Epidermal melanocyte (primary cell): ENCODE results near the gene CD8B.

Source experiments
- DNase-seq: peaks from one replicate; pipeline ENCODE4 v3.0.0; 2011; ENCODE audit warnings: low spot score; ENCODE audit not compliant: insufficient read length

CD8B gene

DNA sequence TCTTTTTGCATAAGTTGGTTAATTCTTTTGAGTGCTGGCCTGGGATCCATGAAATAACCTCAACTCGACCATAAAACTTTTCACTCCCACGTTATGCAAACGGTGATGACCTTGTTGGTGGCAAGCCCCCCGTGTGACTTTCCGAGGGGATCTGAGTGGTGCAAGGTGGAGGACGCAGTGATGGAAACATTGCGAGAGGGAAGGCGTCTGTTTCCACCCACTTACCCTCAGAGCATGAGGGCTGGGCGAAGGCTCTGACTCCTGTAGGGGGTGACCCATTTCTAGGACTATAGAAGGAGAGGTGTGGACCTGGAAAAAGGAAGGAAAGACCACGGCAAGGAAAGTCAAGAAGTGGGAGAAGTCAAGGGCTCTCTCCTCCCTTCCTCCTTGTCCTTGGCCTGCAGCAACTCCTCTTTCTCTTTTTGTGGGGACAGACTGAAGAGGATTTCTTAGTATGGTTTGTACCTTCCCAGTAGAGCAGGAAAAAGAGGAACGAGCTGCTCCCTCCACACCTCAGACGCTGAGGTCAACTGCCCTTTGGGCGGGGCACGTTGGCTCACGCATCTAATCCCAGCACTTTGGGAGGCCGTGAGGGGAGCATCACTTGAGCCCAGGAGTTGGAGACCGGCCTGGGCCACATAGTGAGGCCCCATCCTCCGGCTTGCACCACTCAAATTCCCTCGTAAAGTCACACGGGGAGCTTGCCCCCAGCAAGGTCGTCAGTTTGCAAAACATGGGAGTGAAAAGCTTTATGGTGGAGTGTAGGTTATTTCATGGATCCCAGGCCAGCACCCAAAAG is 55.4 kb downstream of the CD8B start:
- DNase-seq: no peak

DNA sequence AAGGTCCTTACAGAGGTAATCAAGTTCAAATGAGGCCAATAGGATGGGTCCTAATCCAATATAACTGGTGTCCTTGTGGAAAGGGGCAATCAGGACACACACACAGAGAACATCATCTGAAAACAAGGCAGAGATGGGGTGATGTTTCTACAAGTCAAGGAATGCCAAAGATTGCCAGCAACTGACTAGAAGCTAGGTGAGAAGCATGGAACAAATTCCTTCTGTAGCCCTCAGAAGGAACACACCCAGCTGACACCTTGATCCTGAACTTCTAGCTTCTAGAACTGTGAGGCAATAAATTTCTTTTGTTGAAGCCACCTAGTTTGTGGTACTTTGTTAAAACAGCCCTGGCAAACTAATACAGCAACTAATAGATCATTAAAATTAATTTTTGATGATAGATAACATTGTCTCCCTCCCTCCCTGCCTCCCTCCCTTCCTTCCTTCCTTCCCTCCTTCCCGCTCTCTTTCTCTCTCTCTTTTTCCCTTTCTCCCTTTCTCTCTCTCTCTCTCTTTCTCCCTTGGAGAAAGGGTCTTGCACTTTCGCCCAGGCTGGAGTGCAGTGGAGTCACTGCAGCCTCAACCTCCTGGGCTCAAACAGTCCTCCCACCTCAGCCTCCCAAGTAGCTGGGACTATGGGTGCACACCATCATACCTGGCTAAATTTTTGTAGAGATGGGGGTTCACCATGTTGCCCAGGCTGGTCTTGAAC is 60.7 kb downstream of the CD8B start:
- no peak for DNase-seq

DNA sequence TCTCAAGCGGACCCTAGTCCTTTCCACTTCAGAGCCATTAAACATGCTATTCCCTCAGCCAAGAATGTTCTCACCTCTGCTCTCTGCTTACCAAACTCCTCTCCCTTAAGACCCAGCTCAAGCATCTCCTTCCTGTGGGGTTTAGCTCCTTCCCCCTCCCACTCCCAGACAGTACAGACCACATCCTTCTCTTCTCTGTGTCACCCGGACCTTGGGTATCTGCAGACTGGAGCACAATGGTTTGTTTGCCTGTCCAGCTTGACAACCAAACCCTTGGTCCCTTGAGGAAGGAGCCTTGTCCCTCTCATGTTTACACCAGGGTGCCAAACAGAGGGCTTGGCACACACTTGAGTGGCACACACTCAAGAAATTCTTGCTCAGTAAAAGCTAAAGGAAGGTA is 66.8 kb downstream of the CD8B start:
- DNase-seq: no peak

DNA sequence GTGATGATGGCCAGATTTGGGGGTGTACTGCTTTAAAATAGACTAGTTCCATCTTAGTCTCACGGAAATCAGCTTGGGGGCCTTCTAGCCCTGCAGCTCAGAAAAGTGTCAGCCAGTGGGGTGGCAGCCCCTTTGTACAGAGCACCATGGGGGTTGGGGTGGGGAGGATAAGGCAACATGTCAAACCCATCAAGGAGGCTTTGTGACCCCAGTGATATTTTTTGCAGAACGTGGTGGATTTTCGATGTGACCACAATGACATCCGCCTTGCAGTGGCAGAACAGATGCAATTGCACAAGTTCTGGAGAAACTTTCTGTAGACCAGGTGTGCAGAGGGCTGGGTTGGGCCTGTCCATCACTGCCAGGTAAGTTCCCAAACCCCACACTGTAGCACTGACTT is 67.9 kb downstream of the CD8B start:
- no peak for DNase-seq

DNA sequence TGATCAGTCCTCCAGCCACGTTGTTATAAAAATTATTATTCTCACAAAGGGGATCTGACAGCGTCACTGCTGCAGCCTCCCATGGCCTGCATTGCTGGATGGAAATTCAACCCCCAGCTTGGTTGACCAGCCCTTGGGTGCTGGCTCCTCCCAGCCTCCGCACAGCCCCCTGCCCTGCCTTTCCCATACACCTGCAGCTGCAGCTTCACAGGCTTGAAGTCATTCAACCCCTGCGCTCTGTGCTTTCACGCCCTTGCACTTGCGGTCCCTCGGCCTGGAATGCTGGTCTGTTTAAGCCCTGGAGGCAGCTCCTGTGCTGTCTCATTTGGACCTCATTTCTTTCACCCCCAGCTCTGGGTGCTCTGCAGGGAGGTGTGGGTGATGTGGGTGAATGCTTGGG is 70.1 kb downstream of the CD8B start:
- DNase-seq: no peak

DNA sequence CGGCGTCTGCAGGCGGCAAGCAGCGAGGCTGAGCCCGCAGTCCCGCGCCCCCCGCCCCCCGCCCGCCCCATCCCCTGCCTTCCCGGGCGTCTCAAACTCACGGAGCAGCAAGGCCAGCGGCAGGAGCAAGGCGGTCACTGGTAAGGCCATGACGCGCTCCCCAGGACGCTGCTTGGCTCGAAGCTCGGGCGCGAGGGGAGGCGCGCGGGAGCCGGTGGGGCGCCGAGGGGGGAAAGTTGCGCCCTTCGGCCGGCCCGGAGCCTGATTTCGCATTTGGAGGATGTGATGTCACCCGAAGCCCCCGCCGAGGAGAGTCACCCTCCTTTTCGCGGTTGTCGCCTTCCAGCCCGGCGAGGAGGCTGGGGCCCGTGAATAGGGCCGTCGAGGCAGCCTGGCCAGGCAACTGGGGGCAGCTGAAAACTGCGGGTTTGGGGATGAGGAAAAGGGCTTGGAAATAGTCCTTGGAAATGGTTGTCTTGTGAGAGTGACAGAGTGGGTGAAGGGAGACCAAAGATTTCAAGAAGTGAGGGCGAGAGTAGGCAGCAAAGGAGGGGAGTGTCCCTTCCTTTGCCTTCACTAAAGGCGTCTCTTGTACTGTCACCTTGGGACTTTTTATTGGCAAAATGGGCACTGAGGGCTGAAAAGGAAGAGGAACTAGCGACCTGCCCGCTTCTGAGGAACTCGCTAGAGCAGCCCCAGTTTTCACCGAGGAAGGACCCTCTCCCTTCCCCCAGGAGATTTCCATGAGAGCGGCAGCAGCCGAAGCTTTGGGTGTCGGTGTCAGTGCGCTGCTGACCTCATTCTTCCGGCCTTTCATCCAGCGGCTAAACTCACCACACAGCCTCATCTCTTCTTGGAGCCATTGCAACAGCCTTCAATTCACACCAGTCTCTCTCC is 70.8 kb downstream of the CD8B start, which contains the start of gene CD8A:
Gene CD8A (minus strand): TSS at position 238 of the 897 bp plus-strand sequence. CDS start 88 bp downstream, at position 150.
- no peak for DNase-seq

DNA sequence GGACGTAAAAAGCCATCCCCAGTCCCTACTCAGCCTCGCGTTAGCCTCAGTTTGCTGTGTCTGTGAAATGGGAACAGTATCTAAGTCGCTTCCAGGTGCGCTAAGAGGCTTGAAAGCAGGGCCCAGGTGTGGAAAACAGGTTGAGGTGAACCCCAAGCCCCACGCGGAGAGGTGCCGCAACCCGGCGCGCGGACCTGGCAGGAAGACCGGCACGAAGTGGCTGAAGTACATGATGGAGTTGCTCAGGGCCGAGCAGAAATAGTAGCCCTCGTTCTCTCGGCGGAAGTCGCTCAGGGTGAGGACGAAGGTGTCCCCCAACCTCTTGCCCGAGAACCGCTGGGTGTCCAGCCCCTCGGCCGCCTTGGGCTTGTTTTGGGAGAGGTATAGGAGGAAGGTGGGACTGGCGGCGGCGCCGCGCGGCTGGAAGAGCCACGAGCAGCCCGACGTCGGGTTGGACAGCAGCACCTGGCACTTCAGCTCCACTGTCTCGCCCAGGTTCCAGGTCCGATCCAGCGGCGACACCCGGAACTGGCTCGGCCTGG is 71.5 kb downstream of the CD8B start:
- no peak for DNase-seq

DNA sequence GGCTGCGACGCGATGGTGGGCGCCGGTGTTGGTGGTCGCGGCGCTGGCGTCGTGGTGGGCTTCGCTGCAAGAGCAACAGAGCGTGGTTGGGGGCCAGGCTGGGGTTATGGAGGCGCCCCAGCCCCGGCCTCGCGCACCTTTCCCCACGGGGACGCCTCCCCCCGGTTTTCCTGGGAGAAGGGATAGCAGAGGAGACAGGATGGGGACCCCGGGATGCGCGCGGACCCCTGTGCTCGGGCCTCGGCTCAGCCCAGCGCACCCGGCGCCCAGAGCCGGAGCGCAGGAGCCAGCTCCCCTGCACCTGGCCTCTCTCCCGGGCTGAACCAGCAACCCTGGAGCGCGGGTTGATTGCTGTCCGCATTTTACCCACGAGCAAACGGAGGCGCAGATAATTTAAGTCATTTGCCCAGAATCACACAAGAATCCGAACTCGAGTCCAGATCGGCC is 72.0 kb downstream of the CD8B start:
- no peak for DNase-seq

DNA sequence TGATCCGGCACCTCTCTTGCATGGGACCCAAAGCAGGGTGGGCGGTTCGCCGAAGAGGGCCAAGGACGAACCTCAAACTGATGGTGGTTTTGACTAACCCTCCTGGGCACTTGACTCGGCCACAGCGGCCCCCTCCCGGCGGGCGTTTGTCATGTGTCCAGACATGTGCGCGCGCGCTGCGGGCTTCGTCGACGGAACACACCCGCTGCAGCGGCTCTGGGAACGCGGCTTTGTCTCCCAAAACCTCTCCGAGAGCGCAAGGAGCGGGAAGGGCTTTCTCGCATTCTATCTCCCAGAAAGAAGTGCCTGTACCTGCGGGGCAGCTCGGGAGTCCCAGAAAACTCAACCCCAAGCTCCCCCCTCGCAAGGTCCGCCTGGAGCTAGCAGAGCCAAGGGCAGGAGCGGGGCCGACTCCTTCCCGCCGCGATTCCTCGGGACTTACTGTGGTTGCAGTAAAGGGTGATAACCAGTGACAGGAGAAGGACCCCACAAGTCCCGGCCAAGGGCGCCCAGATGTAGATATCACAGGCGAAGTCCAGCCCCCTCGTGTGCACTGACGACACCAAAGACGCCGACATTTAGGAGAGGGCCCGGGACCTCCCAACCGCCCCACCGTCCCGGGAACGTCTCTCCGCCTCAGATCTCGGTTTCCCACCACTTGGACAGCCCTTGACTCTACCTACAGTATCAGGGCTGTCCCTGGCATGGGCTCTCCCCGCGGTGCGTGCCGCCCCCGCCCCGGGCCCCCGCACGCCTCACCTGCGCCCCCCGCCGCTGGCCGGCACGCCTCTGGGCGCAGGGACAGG is 72.6 kb downstream of the CD8B start:
- DNase-seq: no peak

DNA sequence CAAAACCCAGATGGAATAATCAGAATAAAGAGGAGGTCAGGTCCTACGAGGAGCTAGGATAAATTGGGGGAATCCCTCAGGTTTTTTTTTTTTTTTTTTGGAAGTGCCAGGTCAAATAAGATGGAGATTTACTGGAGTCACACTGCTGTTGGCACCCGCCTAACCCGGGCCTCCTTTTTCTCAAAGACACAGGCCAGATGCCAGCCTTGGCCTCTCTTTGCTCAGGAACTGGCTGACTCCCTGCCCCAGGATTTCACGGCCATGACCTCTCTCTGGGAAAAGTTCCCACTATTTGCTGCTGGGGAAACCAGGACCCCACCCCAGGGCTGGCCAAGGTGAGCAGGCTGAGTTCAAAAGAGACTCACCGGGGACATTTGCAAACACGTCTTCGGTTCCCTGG is 73.5 kb downstream of the CD8B start:
- DNase-seq: no peak

DNA sequence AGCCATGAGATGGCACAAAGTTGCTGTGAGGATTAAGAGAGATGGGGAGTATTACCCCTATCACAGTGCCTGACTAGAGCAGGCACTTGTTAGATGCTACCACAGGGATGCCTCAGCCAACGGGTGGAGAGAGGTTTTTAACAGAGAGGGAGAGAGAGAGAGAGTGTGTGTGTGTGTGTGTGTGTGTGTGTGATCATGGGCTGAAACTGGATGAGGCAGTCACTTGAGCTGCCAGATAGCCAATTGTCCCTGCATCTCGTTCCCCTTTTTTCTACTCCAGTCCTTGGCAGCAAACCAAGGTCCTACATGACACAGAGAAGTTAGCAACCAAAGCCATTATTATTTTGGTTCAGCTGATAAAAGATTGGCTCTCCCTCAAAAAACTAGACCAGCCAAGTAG is 74.0 kb downstream of the CD8B start:
- DNase-seq: no peak

DNA sequence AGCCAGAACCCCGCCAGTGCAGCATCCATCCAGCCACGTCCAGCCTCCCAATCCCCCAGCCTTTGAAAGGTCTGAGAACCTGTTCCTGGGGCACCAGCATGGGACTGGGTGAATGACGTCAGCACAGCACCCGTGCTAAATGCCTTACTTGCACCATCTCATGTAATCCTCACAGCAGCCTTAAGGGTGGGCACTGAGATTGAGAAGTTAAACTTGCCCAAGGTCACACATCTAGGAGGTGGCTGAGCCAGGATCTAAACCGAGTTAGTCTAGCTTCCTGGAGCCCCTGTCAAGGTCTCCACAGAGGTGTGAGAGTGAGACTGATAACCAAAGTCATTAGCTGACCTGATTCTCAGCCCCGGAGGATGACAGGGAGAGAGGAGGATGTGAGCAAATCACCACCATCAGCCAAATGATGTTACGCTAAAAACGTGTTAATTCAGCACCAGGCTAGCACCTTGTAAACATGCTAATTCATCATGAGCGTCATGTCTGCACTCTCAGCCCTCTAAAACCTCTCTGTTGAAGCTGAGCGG is 75.6 kb downstream of the CD8B start:
- no peak for DNase-seq

DNA sequence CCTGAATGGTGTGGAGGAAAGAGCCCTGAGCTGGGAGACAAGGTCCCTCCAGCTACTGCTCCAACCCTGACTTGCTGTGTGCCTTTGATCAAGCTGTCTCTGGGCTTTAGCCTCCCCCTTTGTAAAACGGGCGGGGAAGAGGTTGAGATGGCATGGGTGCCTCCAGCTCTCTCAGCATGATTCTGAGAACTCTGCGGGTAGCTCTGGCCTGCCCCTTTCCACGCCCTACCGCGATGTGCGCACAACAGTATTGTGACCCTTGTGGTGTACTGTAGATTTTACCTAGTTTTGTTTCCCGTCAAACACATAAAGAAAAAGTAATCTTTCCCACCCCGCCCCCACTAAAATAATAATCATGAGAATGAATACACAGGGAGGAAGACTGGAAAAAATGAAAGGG is 76.2 kb downstream of the CD8B start:
- no peak for DNase-seq

DNA sequence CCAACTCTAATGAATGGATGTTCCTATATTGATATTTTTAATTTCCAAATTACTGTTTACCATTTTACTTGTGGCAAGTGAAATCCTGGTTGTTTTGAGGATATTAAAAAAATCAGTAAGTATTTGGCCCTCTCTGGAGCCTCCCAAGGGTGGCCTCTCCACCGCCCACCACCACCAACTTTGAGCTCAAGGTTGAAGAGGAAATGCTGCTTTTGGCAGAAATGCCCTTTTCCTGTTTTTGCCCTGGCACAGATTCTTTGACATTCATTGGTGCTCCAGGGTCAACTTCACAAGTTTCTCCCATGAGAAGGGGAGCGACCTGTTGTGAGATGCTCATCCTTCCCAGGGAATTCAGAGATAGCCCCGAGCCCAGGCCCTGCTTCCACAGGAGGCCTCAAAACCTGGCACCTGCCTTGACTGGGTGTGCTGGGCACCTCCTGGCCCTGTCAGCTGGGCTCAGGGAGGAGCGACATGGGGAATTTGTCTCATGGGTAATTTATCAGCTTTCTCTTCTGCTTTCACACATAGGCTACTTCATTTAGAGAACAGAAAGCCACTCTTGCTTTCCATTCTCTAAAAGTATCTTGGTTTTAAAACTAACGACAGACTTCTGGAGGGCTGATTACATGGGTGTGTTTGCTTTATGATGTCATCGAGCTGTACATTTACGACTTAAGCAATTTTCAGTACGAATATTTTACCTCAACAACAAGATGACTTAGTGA is 77.9 kb downstream of the CD8B start:
- DNase-seq: no peak

DNA sequence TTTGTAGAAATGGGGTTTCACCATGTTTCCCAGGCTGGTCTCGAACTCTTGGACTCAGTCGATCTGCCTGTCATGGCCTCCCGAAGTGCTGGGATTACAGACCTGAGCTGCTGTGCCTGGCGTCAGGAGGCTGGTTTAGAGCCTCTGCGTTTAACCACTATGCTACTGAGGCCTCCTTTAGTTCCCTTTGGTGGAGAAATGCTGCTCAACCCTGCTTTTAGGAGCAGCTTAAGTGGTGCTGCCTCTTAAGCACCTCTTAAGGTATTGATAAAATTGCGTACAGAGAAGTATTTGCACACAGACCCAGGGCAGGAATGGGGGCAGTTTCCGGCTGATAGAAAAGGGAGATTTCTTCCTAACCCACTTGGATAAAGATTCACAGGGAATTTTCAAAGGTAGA is 78.9 kb downstream of the CD8B start:
- DNase-seq: no peak

DNA sequence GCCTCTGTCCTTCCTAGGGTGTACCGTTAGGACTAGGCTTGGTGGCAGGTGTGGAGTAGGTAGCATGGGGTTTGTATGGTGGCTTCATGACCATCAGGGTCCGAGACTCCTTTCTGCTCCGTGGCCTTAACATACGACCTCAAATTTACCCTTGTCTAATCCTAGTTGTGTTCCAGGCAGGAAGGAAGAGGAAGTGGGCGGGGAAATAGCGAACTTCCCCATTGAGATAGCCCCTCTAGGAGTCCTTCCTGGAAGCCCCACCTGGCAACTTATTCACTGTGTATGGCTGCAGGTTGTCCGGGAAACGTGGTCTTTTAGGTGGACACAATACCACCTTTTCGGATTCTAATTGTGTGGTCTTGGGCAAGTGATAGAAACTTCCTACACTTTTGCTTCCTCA is 80.3 kb downstream of the CD8B start:
- no peak for DNase-seq

DNA sequence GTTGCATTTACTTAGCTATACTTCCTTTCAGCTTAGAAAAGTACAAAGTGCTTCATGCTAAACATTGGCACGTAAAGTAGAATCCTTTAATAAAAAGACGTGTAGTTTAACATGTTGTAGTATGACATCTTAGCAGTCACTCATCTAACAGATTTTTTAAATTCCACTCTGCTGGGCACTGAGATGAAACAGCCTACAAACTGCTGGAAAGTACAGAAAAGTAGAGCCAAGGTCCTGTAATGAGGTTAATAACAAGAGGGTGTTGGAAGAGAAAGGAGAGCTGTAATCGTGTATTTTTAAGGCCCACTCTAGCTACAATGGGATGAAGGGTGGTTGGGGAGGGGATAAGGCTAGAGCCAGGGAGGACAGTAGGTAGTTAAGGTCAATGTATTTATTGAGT is 81.7 kb downstream of the CD8B start:
- no peak for DNase-seq

DNA sequence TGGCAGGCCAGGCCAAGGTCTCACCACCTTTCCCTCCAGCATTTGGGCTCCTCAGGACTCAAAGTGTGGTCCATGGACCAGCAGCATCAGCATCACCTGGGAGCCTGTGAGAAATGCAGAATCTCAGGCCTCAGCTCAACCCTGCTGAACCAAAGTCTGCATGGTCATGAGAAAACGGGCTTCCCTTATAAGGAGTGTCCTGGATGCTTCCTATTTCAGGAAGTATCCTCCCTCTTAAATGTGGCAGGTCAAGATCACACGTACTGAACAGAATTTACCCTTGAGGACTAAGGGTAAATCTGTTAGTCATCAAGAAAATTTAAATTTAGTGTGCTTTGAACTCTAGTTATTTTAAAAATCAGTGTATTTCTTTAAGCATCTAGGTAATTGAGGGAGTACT is 82.7 kb downstream of the CD8B start:
- DNase-seq: no peak

DNA sequence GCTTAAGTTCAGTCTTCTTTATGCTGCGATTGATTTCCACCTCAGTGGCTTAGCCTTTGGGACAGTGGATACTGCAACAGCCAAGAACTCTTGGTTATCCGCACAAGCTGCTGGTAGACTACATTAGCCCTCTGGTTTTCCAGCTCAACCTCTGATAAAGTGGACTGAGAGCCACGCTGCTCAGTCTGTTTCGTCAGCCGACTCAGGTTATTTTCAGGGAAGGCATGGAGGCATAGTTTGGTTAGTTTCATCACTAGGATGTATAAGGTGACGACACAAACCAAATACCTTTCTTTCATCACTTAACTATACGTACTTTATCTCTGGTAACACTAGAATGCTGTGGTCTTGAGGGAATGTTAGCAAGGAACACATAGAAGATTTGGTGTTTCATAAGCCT is 85.2 kb downstream of the CD8B start:
- DNase-seq: no peak

DNA sequence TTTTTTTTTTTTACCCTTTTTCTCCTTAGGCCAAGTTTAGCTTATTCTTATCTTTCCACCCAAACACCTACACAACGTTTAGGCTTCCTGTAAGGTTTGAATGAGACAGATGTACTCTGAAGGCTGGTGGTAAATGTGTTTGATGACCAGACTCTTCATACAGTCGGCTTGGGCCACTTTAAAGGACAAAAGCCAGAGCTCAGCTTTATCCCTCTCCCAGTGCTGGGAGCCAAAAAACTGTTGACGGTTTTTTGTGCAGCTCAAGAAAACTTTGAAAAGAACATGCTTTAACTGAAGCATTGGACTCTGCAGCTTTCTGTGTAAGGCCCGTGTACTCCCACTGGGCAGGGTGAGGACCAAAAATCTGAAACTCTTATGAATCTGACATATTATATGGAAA is 86.3 kb downstream of the CD8B start:
- no peak for DNase-seq
